HG03196 (cell line): Measurements from ENCODE around the gene TOMM5.

Source experiments
- ATAC-seq: cut with Tn5 transposase; IDR thresholded peaks from one replicate; pipeline ENCODE4 v1.9.1; 2021; ENCODE audit not compliant: unreplicated experiment

TOMM5 gene

DNA sequence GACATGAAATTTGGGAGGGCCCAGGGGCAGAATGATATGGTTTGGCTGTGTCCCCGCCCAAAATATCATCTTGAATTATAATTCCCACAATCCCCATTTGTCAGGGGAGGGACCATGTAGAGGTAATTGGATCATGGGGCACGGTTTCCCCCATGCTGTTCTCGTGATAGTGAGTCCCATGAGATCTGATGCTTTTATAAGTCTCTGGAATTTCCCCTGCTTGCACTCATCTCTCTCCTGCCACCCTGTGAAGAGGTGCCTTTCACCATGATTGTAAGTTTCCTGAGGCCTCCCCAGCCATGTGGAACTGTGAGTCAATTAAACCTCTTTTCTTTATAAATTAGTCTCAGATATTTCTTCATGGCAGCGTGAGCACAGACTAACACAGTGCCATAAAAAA is 27.5 kb downstream of the TOMM5 start:
- ATAC-seq: no peak

DNA sequence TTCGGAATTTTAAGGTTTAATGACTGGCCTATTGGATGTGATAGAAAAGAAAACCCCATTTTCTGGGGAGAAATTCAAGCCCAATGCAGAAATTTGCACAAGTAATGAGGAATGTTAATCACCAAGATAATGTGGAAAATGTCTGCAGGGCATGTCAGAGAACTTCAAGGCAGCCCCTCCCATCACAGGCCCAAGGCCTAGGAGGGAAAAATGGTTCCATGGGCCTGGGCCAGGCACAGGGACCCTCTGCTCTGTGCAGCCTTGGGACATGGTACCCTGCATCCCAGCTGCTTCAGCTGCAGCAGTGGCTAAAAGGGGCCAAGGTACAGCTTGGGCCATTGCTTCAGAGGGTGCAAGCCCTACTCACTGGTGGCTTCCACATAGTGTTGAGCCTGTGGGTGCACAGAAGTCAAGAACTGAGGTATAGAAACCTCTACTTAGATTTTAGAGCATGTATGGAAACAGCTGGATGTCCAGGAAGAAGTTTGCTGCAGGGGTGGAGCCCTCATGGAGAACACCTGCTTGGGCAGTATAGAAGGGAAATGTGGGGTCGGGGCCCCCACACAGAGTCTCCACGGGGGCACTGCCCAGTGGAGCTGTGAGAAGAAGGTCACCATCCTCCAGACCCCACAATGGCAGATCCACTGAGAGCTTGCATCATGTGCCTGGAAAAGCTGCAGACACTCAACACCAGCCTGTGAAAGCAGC is 28.4 kb downstream of the TOMM5 start:
- ATAC-seq: no peak

DNA sequence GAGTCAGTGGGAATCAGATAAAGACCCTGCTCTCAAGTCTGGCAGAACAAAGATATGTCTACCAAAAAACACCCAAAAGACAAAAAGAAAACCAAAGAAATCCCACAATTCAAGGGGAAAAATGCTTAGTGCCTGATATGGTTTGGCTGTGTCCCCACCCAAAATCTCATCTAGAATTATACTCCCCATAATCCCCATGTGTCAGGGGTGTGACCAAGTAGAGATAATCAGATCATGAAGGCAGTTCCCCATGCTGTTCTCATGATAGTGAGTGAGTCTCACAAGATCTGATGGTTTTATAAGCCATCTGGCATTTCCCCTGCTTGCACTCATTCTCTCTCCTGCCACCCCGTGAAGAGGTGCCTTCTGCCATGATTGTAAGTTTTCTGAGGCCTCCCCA is 29.6 kb downstream of the TOMM5 start:
- no peak for ATAC-seq

DNA sequence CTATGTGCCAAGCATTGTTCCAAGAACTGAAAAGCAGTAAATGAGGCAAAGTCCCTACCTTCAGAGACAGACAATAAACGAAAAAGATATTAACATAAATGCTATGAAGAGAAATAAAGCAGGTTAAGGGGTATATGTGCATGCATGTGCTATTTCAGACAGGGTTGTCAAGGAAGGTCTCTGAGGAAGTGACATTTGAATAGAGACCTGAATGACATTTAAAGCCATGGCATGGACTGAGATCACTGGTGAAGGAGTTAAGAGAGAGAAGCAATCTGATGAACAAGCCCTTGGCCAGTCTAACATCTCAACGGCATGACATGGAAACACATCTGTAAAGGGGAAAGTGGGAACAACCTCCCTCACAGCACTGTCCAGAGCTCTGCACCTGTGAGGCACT is 30.7 kb downstream of the TOMM5 start:
- no peak for ATAC-seq

DNA sequence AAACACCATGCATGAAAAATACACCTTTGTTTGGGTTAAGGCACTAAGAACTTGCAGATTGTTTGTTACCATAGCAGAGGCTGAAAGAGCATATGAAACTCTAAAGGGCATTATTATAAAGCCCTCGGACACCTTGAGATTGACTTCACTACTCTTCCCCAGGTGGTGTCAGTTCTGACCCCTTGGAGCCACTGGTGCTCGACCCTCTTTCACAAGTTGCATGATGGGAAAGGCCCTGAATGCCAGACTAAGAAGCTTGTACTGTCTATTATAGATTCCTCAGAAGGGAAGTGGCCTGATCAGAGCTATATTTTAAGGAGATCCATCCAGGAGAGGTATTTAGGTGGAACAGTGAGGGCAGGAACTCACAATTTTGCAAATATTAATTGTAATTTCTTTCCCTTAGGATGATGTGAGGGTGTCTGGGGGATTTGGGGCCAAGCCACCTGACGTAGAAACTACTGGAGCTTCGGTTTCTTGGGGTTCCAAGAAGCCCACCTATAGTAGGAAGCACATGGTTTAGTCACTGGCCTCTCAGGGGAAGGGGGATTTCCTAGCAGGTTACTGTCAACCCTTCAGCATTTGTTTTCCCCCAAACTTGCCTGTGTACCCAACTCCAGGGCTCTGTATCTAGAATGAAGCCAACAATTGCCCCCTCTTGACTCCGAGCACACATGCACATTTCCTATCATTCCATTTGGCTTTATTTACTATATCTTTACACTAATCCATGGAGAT is 32.4 kb downstream of the TOMM5 start:
- ATAC-seq: no peak

DNA sequence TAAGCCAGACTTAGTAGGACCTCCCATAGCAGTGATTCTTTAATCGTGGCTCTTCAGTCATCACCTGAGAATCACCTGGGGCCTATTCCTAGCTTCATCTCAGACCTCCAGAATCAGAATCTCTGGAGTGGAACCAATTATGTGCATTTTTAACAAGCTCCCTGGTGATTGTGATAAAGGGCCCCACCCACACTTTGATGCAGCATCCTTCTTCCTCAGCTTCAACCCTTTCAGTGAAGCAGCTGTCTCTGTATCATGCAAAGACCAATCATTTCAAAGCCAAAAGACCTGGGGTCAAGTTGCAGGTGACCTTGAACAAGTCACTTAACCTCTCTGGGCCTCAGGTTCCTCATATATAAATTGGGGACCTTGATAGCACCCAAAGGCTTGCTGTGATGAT is 33.3 kb downstream of the TOMM5 start:
- ATAC-seq: no peak

DNA sequence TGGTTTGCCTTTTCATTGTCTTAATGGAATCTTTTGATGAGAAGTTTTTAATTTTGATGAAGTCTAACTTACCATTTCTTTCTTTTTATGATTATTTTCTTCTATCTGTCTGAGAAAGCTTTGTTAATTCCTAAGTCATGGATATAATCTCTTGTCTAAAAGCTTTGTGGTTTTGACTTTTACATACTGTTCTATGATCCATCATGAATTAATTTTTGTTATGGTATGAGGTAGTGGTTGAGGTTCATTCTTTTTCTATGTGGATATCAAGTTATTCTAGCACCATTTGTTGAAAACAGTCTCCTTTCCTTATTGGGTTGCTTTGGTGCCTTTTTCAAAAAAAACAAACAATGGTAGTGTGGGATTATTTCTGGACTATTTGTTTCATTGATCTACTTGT is 36.6 kb downstream of the TOMM5 start:
- no peak for ATAC-seq

DNA sequence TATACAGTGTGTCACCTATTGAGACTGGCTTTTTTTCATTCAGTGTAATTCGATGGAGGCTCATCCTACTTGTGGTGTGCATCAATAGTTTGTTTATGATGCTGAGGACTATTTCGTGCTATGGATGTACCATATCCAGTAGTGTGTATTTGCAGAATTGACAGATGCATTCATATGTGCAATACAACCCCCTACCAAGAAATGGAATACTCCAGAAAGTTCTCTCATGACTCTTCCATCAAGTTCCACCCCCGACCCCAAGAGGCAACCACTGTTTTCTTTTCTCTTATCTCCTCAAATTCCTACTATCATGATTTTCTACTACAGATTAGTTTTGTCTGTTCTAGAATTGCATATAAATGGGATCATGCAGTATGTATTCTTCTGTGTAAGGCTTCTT is 38.1 kb downstream of the TOMM5 start:
- no peak for ATAC-seq

DNA sequence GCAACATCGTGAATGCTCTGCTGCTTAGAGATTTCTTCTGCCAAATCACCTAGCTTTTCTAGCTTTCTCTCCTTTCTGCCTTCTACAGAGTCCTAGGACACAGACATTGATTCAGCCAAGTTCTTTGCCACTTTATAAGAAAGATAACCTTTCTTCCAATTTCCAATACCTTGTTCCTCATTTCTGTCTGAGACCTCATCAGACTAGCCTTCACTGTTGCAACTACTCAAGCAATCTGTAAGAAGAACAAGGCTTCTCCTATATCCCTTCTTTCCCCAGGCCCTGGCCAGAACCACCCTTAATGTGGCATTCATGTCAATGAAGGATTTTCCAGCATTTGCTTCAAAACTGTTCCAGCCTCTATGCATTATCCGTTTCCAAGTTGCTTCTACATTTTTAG is 40.5 kb downstream of the TOMM5 start:
- no peak for ATAC-seq

DNA sequence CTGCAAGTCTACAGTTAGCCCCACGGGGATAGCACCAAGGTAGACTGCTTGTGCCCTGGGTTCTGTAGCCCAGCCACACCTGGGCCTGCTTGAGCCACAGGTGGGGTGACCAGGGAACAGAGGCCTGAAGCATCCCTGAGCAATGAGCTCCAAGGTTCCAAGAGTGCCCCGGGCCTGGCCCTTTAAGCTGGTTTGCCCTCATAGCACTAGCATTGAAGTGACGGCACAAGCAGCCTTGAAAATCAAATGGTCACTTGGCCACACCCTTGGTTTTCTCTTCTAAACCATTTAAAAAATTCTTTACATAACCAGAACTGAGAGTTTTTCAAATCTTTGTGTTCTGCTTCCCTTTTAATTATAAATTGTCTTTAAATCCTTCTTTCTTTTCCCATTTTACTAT is 40.9 kb downstream of the TOMM5 start:
- no peak for ATAC-seq

DNA sequence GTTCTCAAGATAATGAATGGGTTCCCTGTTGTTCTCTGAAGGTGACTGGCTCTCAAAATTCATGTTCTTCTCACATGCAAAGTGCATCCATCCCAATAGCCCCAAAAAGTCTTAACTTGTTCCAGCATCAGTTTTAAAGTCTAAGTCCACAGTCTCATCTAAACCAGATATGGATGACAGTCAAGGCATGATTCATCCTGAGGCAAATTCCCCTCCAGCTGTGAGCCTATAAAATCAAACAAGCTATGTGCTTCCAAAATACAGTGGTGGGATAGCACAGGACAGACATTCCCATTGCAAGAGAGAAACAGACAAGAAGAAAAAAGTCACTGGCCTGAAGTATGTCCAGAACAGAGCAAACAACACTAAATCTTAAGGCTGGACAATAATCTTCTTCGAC is 41.6 kb downstream of the TOMM5 start:
- ATAC-seq: no peak

DNA sequence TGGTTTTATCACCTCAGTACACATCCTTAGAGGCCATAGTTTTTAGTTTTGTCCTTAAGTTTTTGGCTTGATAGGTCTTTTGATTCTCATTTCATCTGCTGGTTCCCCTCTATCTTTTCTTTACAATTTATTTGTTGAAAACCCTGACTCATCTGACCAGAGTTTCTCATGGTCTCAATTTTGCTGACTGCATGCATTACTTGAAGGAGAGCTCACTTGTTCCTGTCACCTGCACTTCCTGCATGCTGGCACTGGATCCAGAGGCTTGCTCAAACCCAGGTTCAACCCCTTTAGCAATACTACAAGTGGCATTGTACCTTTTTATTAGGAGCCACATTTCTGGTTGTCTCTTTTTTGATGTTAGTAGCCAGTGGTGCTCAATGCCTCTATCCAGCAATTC is 42.9 kb downstream of the TOMM5 start:
- no peak for ATAC-seq

DNA sequence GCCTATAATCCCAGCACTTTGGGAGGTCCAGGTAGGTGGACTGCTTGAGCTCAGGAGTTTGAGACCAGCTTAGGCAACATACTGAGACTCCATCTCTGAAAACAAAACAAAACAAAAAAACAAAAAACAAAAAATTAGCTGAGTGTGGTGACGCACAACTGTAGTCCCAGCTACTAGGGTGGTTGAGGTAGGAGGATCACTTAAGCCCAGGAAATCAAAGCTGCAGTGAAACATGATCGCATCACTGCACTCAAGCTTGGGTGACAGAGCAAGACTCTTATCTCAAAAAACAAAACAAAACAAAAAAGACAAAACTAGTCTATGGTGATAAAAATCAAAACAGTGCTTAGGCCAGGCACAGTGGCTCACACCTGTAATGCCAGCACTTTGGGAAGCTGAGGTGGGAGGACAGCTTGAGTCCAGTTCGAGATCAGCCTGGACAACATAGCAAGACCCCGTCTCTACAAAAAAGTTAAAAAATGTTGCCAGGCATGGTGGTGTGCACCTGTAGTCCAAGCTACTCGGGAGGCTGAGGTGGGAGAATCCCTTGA is 45.0 kb downstream of the TOMM5 start:
- no peak for ATAC-seq

DNA sequence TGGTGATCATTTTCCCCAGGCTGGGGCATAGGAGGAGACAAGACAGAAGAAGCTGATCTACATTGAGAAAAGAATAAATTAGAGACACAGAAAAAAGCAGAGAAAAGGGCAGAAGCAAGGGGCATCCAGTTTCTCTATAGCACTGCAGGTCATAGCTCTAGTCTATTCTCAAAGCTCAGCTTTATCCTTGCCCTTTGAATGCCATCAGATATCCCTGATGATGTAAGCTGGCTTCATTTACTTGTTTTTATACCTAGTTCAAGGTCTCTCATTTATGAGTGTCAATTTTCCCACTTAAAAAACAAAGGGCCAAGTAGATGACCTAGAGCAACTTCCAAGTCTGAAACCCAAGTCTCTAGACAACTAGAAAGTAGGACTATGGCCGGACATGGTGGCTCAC is 48.9 kb downstream of the TOMM5 start:
- ATAC-seq: no peak

DNA sequence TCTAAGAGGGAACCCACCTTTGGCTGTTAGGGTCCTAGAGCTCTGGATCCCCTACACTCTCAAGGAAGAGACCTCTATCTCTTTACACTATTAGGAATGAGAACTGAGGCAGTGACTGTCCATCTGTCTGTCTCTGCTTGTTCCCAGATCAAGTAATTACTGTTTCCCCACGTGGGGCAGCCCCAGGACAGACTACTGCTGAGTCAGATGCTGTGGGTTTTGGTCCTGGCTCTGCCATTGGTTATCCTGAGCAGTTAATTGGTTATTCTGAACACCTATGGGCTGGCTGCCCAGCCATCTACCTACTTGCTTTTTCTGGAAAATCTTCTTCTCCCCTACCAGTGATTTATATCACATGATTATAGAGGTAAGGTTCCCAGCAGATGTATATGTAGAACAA is 49.5 kb downstream of the TOMM5 start:
- no peak for ATAC-seq

DNA sequence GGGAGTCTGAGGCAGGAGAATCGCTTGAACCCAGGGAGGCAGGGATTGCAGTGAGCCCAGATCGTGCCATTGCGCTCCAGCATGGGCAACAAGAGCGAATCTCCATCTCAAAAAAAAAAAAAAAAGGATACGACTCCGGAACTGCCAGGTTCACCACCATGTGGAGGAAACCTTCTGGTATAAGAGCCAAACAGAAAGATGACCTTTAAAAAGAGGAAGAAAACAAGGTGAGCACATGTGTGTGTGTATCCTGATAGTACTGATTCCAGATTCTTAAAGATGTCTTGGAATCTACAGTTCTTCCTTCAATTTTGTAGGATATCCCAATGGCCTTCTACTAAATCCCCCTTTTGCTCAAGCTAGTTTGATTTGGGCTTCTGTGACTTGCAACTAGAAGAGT is 49.9 kb downstream of the TOMM5 start:
- no peak for ATAC-seq

DNA sequence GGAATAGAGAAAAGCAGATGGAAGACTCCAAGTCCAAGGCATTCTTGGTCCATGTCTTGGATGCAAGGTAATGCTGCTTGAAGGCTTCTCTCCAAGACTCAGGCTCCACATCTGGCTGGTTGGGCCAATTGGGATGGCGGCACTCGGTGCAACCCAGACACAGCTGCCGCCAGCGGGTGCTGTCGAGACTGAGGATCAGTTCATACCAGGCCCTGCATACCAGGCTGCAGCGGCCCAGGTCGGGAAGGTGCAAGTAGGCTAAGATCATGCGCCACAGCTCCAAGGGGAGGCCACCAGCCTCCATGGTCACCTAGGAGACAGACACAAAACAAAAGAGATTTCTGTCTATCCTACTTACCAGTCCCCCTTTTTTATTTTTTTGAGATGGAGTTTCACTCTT is 50.9 kb downstream of the TOMM5 start:
- no peak for ATAC-seq

DNA sequence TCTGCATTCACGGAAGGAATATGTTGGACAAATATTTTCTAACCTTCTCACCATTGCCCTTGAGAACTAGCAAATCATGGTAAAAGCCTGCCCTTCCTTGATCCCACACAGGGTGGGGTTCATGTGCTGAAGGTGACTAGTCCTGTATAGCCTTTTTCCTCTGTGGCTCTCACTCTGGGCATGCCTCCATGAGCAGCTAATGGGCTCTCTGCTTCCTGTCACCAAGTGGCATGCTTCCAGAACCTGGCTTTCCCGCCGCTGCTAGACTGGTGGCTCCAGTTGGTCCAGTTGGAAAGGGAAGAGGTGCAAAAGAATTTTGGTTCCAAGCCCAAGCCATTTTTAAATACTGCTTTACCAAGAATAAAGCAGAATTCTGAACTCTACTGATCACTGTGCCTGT is 51.8 kb downstream of the TOMM5 start:
- ATAC-seq: no peak

DNA sequence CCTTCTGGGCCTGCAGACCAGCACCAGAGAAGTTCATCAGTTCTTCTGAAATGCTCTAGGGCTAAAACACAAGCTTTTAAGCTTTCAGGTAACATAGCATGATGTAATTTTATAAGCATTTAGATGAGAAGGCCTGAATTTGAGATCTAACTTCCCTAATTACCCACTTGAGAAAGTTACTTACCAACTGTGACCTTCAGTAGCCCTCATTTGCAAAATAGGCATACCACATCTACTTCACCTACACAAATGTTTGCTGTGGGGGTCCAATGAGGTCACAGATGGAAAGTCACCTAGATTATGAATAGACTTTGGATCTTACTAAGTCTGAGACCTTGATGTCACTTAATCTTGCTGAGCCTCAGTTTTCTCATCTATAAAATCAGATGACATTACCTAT is 52.8 kb downstream of the TOMM5 start:
- ATAC-seq: no peak
